AG09319 (cell line): ENCODE data around the gene PLA2G1B.

Experiments
- DNase-seq: peaks from one replicate; pipeline ENCODE4 v3.0.0-alpha.2; 2010; ENCODE audit warnings: low read depth; ENCODE audit errors: extremely low read depth
- CTCF ChIP-seq: IDR thresholded peaks from 2 replicates; pipeline ENCODE4 v1.5.1; 2011; ENCODE audit warnings: low read depth, mild to moderate bottlenecking, inconsistent platforms, low read length, moderate library complexity

PLA2G1B gene

GRCh38 chr12:120323772-120324171 lies 3.8 kb downstream of the PLA2G1B start:
- TF ChIP-seq CTCF: no peak
- DNase-seq: no peak

DNA sequence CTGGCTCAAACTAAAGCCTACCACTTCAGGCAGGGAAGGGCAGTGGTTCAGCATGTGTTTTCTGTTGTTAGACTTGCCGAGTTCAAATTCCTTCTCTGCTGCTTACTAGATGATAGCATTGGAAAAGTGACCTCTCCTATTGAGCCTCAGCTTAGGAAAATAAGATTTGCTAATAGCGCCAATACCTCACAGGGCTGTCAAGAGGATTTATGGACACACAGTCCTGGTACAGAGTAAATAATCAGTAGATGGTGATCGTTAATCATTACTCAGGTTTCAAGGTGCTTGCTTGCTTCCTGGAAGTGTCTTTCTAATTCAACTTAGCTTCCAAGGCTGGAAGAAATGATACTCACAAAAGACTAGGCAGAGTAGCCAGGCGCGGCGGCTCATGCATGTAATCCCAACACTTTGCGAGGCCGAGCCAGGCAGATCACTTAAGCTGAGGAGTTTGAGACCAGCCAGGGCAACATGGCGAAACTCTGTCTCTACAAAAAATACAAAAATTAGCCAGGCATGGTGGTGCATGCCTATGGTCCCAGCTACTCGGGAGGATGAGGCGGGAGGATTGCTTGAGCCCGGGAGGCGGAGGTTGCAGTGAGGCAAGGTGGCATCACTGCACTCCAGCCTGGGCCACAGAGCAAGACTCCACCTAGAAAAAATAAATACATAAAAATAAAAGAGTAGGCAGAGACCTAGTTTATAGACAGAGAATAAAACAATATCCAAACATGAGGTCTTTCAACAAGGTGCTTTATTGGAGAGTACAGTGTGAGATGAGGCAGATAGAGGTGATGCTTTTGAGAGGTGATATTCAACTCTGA lies 6.0 kb downstream of the PLA2G1B start:
- no peak for DNase-seq
- no peak for TF ChIP-seq CTCF

- peak; percentile 69 for TF ChIP-seq CTCF
- DNase-seq: peak; percentile 96
Measured at GRCh38 chr12:120317224-120318105, 10.1 kb downstream of the PLA2G1B start.

- no peak for DNase-seq
- no peak for TF ChIP-seq CTCF
Measured at GRCh38 chr12:120316798-120317223, 10.8 kb downstream of the PLA2G1B start.

- no peak for DNase-seq
Measured at GRCh38 chr12:120314220-120314619, 13.4 kb downstream of the PLA2G1B start.

DNA sequence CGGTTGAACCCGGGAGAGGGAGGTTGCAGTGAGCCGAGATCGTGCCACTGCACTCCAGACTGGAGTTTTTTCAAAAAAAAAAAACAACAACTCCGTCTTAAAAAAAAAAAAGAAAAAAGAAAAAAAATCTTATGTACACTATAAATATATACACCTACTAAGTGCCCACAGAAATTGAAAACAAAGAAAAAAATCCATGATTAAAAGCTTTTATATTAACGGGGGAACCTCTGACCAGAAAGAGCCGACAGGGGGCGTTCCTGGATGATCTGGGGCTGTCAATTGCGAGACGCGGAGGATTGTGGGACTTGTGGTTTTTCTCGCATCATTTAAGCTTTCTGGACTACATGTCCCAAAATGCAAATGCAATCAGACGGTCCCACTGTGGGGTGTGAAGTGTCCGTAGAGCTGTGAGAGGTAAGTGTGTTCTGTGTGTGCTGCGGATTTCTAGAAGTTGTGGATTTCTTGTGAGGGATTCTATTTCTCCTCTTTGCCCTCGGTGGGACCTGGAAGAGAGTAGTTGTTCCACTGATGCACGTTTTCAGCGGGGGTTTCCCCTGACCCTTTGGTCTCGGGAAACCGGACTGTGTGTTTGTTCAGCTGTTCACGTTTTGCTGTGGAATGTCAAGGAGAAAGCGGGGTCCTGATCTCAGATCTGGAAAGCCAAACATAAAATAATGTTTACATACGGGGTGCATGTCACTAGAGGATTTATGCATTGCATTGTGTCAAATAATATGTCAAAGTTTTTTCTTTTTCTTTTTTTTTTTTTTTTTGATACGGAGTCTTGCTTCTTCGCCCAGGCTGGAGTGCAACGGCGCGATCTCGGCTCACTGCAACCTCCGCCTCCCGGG lies 25.4 kb downstream of the PLA2G1B start, which contains the start of gene SIRT4:
Gene SIRT4, plus strand, starts transcription at position 360 of the 854 bp plus-strand sequence. CDS start 1,241 bp downstream, outside the sequence.
- TF ChIP-seq CTCF: peak; percentile 86
- peak; percentile 73 for DNase-seq

More at GRCh38 chr12:120314220-120314619, 13.4 kb downstream of the PLA2G1B start:
- peak; percentile 10 for TF ChIP-seq CTCF
